Stimulated activated CD4-positive, alpha-beta T cell treated with anti-CD3 and anti-CD28 coated beads, TNF-alpha, amount 100 ng/mL, for 48 hours (primary cell): ENCODE measurements around the gene ID4.

Experiments used
- DNase-seq, 3 donors: peaks; one replicate each; pipeline ENCODE4 v3.0.0-alpha.2; 2020; ENCODE audit warnings: low read depth in 3 of 3

The ID4 gene

GRCh38 chr6:19860235-19860877 lies 23.2 kb downstream of the ID4 start:
- DNase-seq: no peak

GRCh38 chr6:19864285-19864684 lies 27.1 kb downstream of the ID4 start:
- DNase-seq: no peak

- DNase-seq: no peak
Observed at GRCh38 chr6:19865178-19865577, 28.0 kb downstream of the ID4 start.

GRCh38 chr6:19866173-19866984 lies 29.2 kb downstream of the ID4 start:
- no peak for DNase-seq

GRCh38 chr6:19866985-19867627 lies 29.9 kb downstream of the ID4 start:
- no peak for DNase-seq

- DNase-seq: no peak
Observed at GRCh38 chr6:19869464-19869863, 32.3 kb downstream of the ID4 start.

- no peak for DNase-seq
Observed at GRCh38 chr6:19870322-19870721, 33.2 kb downstream of the ID4 start.

GRCh38 chr6:19873031-19873430 lies 35.9 kb downstream of the ID4 start:
- no peak for DNase-seq

- DNase-seq: no peak
Observed at GRCh38 chr6:19876672-19877071, 39.5 kb downstream of the ID4 start.

- no peak for DNase-seq
Observed at GRCh38 chr6:19879663-19880062, 42.5 kb downstream of the ID4 start.

GRCh38 chr6:19880066-19880465 lies 42.9 kb downstream of the ID4 start:
- no peak for DNase-seq

GRCh38 chr6:19891451-19891850 lies 54.3 kb downstream of the ID4 start:
- no peak for DNase-seq
